GM23338 (cell line): Measurements from ENCODE around the gene OSER1. TPM values are rescaled to one million over a fixed set of nuclear protein-coding genes. Genes with fewer than 3 reads are reported as not detected.
A peak's percentile ranks its signal among the peaks of the same experiment; 100 is the strongest.

ENCODE experiments used
- ATAC-seq: fragments of 200-7000 bp; cut with Tn5 transposase; 3 replicates; pipeline ENCODE4 v1.9.1; 2020
- DNase-seq: peaks from one replicate; pipeline ENCODE4 v3.0.0-alpha.2; 2015; ENCODE audit warnings: low spot score
- H2AFZ ChIP-seq: fragments of 200-600 bp; sonication (generic); 2 replicates; pipeline ENCODE4 v1.8.0; 2016; ENCODE audit warnings: antibody characterized with exemption, mild to moderate bottlenecking, moderate library complexity
- H3F3A ChIP-seq: fragments of 200-600 bp; sonication (generic); replicated peaks from 2 replicates; pipeline ENCODE4 v1.8.0; 2017; ENCODE audit warnings: antibody characterized with exemption, mixed run types, low read depth
- H3K27ac ChIP-seq: fragments of 200-600 bp; sonication (generic); 2 replicates; pipeline ENCODE4 v1.6.1; 2016; ENCODE audit warnings: low read depth
- H3K27me3 ChIP-seq: fragments of 200-600 bp; sonication (generic); 2 replicates; pipeline ENCODE4 v1.8.0; 2016; ENCODE audit warnings: mild to moderate bottlenecking, mixed run types, moderate library complexity; ENCODE audit not compliant: insufficient read depth
- H3K36me3 ChIP-seq: fragments of 200-600 bp; sonication (generic); 2 replicates; pipeline ENCODE4 v1.8.0; 2016; ENCODE audit warnings: mild to moderate bottlenecking; ENCODE audit not compliant: insufficient read depth
- H3K4me1 ChIP-seq: fragments of 200-600 bp; sonication (generic); 2 replicates; pipeline ENCODE4 v1.8.0; 2016; ENCODE audit warnings: mild to moderate bottlenecking, moderate library complexity; ENCODE audit not compliant: insufficient read depth
- H3K4me2 ChIP-seq: fragments of 200-600 bp; sonication (generic); 2 replicates; pipeline ENCODE4 v1.7.1; 2017; ENCODE audit warnings: mixed run types
- H3K4me3 ChIP-seq: fragments of 200-600 bp; sonication (generic); 2 replicates; pipeline ENCODE4 v1.6.1; 2016; ENCODE audit warnings: mixed run types
- H3K79me2 ChIP-seq: fragments of 200-600 bp; sonication (generic); replicated peaks from 2 replicates; pipeline ENCODE4 v1.8.0; 2017; ENCODE audit warnings: mild to moderate bottlenecking; ENCODE audit not compliant: insufficient read depth
- H3K9me2 ChIP-seq: fragments of 200-600 bp; sonication (generic); 2 replicates; pipeline ENCODE4 v1.8.0; 2017; ENCODE audit not compliant: insufficient read depth
- H4K20me1 ChIP-seq: fragments of 200-600 bp; sonication (generic); replicated peaks from 2 replicates; pipeline ENCODE4 v1.8.0; 2017; ENCODE audit warnings: mild to moderate bottlenecking; ENCODE audit not compliant: insufficient read depth
- H3K27ac Mint-ChIP-seq: 2 replicates; pipeline ENCODE4 v1.8.0; 2020; ENCODE audit warnings: inconsistent platforms, mild to moderate bottlenecking, moderate library complexity, mixed read lengths
- H3K27me3 Mint-ChIP-seq: 3 replicates; pipeline ENCODE4 v1.8.0; 2022; ENCODE audit warnings: low read depth, mild to moderate bottlenecking, moderate library complexity, mixed read lengths, inconsistent platforms; ENCODE audit not compliant: insufficient read depth, poor library complexity
- H3K36me3 Mint-ChIP-seq: 3 replicates; pipeline ENCODE4 v1.8.0; 2021; ENCODE audit warnings: low read depth, mild to moderate bottlenecking, inconsistent platforms, moderate library complexity, mixed read lengths
- H3K4me1 Mint-ChIP-seq: 3 replicates; pipeline ENCODE4 v1.8.0; 2020; ENCODE audit warnings: mild to moderate bottlenecking, inconsistent platforms, mixed read lengths
- H3K4me3 Mint-ChIP-seq: 3 replicates; pipeline ENCODE4 v1.8.0; 2021; ENCODE audit warnings: moderate library complexity, mild to moderate bottlenecking, inconsistent platforms, mixed read lengths
- H3K9me3 Mint-ChIP-seq: 3 replicates; pipeline ENCODE4 v1.8.0; 2020; ENCODE audit warnings: moderate library complexity, mild to moderate bottlenecking, inconsistent platforms, mixed read lengths
- CREB1 ChIP-seq: fragments of 250-450 bp; sonication (Bioruptor Pico); IDR thresholded peaks from 2 replicates; pipeline ENCODE4 v1.5.0; 2020; ENCODE audit warnings: low read depth, mild to moderate bottlenecking, moderate library complexity
- ETS1 ChIP-seq: IDR thresholded peaks from 2 replicates; pipeline ENCODE4 v1.6.1; 2016; ENCODE audit warnings: antibody characterized with exemption
- EZH2 ChIP-seq: fragments of 200-600 bp; sonication (generic); IDR thresholded peaks from one replicate; pipeline ENCODE4 v1.8.0; 2017; ENCODE audit warnings: antibody characterized with exemption, mild to moderate bottlenecking, low read depth; ENCODE audit not compliant: unreplicated experiment
- EZH2phosphoT487 ChIP-seq: fragments of 200-600 bp; sonication (generic); IDR thresholded peaks from one replicate; pipeline ENCODE4 v1.8.1; 2018; ENCODE audit warnings: antibody characterized with exemption; ENCODE audit not compliant: unreplicated experiment
- NANOG ChIP-seq: IDR thresholded peaks from 2 replicates; pipeline ENCODE4 v1.6.1; 2016; ENCODE audit warnings: antibody characterized with exemption, borderline replicate concordance
- POLR2AphosphoS5 ChIP-seq: IDR thresholded peaks from 2 replicates; pipeline ENCODE4 v1.6.1; 2016; ENCODE audit warnings: antibody characterized with exemption, low read depth
- REST ChIP-seq: IDR thresholded peaks from one replicate; pipeline ENCODE4 v1.6.1; 2018; ENCODE audit warnings: antibody characterized with exemption; ENCODE audit not compliant: unreplicated experiment
- STAT1 ChIP-seq: IDR thresholded peaks from one replicate; pipeline ENCODE4 v1.6.1; 2016; ENCODE audit warnings: antibody characterized with exemption; ENCODE audit not compliant: unreplicated experiment
- ZNF114 ChIP-seq: fragments of 250-450 bp; sonication (Bioruptor Pico); IDR thresholded peaks from 2 replicates; pipeline ENCODE4 v1.5.0; 2020; ENCODE audit warnings: mild to moderate bottlenecking, moderate library complexity
- ZNF331 ChIP-seq: fragments of 250-450 bp; sonication (Bioruptor Pico); IDR thresholded peaks from 2 replicates; pipeline ENCODE4 v1.5.0; 2020; ENCODE audit warnings: low read depth, mild to moderate bottlenecking, moderate library complexity
- ZNF462 ChIP-seq: fragments of 250-450 bp; sonication (Bioruptor Pico); IDR thresholded peaks from 2 replicates; pipeline ENCODE4 v1.5.0; 2020; ENCODE audit warnings: mild to moderate bottlenecking, moderate library complexity
- polyA plus RNA-seq: library from polyadenylated mRNA; unstranded; fragments of >200 nt; fragmentation: Nextera tagmentation; extraction: Ambion mirVana; gene quantifications from 2 replicates; pipeline ENCODE4 v1.2.1, GENCODE V29; 2016
- total RNA-seq: library from RNA; depleted of rRNA; stranded (reverse); fragments of >200 nt; shearing (Covaris generic); gene quantifications from 2 replicates; pipeline ENCODE4 v1.2.3, GENCODE V29; 2014

OSER1 gene
- total and polyA plus RNA-seq, 2 experiments from 2014 or later: 25.2 to 31.1 TPM

GRCh38 chr20:44247131-44247571 is 36.6 kb upstream of the OSER1 start, which contains the start of gene GDAP1L1:
Gene GDAP1L1, plus strand, starts transcription at chr20:44247308. Its CDS starts 27 bp downstream, at chr20:44247335.
- Mint-ChIP-seq H3K27me3 (peaks cover 10% of the 10 kb centered on the region), H3K9me3 (no peaks in the 10 kb centered on the region), H3K27ac (no peak within 1 kb of the TSS), H3K4me1 (peaks cover 6% of the 10 kb centered on the region; the same call in 2 of the 3 replicates), H3K36me3 (no peaks in the 10 kb centered on the region), H3K4me3 (peak within 1 kb of the TSS; percentile 83)
- H3K4me1 ChIP-seq: peaks cover 5% of the 10 kb centered on the region
- peak within 1 kb of the TSS; percentile 99 for H2AFZ ChIP-seq
- no peaks in the 10 kb centered on the region for H3K79me2 ChIP-seq
- no peaks in the 10 kb centered on the region for H3K36me3 ChIP-seq
- H3F3A ChIP-seq: no peaks in the 10 kb centered on the region
- H3K27me3 ChIP-seq: peaks cover 12% of the 10 kb centered on the region; the same call in 1 of the 2 replicates
- ATAC-seq: peak; percentile 78
- no peak within 1 kb of the TSS for H3K27ac ChIP-seq
- peak within 1 kb of the TSS; percentile 94 for H3K4me3 ChIP-seq
- H4K20me1 ChIP-seq: peaks cover 5% of the 10 kb centered on the region
- TF ChIP-seq NANOG (no peak), ETS1 (0 out of 2 replicates have a peak, but pooled peaks have one; percentile 31), CREB1 (CRISPR knock-in tag) (0 out of 2 replicates have a peak, but pooled peaks have one; percentile 34), REST (peak; percentile 46)
- DNase-seq: peak; percentile 89
- H3K4me2 ChIP-seq: peak within 1 kb of the TSS; percentile 97
- no peaks in the 10 kb centered on the region for H3K9me2 ChIP-seq

GRCh38 chr20:44245977-44246376 is 35.4 kb upstream of the OSER1 start:
- no peak overlapping the region for H3K4me3 ChIP-seq
- H3K4me1 Mint-ChIP-seq: peaks cover 6% of the 10 kb centered on the region; the same call in 2 of the 3 replicates
- no peak for ATAC-seq
- H3K9me2 ChIP-seq: no peaks in the 10 kb centered on the region
- no peak overlapping the region for H2AFZ ChIP-seq
- H3K27me3 Mint-ChIP-seq: peaks cover 10% of the 10 kb centered on the region
- no peak overlapping the region for H3K27ac Mint-ChIP-seq
- no peaks in the 10 kb centered on the region for H3K9me3 Mint-ChIP-seq
- no peaks in the 10 kb centered on the region for H3K79me2 ChIP-seq
- peak overlapping the region; percentile 97; the same call in 1 of the 2 replicates for H3K4me2 ChIP-seq
- H3K36me3 ChIP-seq: no peaks in the 10 kb centered on the region
- no peak overlapping the region for H3K27ac ChIP-seq
- no peaks in the 10 kb centered on the region for H3K36me3 Mint-ChIP-seq
- no peaks in the 10 kb centered on the region for H3F3A ChIP-seq
- peaks cover 5% of the 10 kb centered on the region for H4K20me1 ChIP-seq
- H3K27me3 ChIP-seq: peaks cover 12% of the 10 kb centered on the region; the same call in 1 of the 2 replicates
- H3K4me1 ChIP-seq: peaks cover 5% of the 10 kb centered on the region
- no peak for DNase-seq
- no peak overlapping the region for H3K4me3 Mint-ChIP-seq
- TF ChIP-seq ZNF462 (no peak), ZNF331 (no peak), NANOG (no peak), EZH2 (no peak), EZH2phosphoT487 (no peak), STAT1 (no peak), ZNF114 (no peak), POLR2AphosphoS5 (no peak)
